Stimulated activated CD4-positive, alpha-beta T cell treated with anti-CD3 and anti-CD28 coated beads, Interleukin-2, amount 100 ng/mL, for 4 hours (primary cell): ENCODE results near the gene CPNE4.

ENCODE experiments used
- DNase-seq: peaks from one replicate; pipeline ENCODE4 v3.0.0-alpha.2; 2020; ENCODE audit warnings: low read depth

CPNE4 gene

DNA sequence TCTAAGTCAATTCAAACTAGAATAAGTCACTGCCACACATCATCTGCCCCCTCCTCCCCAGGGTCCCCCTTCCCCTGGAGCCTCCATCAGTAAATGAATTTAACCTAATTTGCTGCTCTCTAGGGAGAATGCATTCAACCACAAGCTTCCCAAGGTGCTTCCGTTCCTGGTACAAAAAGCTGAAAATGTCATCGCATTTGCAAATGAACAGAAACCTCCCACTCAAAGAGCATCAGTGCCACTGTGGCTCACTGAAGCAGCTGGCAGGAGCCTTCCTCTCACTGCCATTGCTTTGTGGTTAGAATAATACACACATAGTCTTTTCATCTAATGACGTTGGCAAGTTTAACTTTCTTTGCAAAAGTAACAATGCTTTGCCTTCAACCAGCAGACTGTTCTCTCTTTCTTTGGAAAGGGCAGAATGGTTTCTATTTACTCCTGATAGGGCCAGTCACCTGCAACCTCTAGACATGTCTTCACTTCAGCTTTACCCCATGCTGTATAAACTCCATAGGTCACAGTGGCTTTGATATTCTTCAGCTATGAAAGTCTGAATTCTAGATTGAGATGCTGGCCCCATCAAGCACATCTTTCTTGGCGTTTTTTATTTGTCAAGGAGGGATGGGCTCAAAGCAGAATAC is 238.1 kb downstream of the CPNE4 start:
- no peak for DNase-seq

DNA sequence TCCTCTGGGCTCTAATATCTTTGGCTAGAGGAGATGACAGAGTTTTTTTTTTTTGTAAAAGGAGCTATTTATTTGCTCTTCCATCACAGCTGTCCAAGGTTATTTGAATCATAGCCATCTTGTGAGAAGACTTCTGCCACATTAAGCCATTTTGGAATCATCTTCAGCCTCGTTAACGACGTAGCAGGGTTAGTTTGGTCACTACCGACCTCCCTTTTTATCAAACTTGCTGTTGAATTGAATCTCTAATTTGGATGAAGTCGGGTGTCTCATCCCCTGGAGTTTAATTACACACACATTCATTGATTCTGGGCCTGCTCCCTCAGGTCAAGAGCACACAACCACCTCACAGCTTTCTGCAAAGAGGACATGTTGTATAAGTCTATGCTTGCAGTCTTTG is 238.7 kb downstream of the CPNE4 start:
- DNase-seq: no peak

DNA sequence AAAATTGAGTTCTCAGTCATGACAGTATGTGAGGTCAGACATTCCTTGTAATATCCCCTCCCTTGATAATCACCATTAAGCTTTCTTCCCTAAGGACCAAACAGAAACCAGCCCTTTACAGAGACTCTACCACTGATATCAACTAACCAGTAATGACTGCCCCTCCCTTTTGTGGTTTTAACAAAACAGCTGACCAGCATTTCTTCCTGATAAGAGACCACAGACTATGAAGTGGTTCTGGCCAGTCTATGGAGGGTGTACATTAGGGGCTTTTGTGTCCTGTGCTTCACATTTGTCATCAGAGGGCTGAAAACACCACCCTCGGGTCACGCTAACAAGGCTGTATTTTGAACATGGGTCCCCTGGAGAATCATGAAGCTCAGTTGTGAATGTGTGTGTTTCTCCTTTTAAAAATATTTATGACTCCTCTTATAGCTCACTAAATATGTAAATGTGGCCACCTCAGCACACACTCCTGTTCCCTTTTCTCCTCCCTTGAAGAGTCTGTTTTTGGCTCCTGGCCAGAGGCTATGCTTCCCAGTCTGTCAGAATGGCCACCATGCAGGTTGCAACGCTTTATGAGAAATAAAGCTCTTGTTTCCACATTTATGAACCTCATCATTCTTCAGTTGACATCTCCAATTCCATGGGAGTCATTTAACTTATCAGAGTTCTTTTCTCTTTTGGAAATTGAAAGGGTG is 239.3 kb downstream of the CPNE4 start:
- DNase-seq: no peak

DNA sequence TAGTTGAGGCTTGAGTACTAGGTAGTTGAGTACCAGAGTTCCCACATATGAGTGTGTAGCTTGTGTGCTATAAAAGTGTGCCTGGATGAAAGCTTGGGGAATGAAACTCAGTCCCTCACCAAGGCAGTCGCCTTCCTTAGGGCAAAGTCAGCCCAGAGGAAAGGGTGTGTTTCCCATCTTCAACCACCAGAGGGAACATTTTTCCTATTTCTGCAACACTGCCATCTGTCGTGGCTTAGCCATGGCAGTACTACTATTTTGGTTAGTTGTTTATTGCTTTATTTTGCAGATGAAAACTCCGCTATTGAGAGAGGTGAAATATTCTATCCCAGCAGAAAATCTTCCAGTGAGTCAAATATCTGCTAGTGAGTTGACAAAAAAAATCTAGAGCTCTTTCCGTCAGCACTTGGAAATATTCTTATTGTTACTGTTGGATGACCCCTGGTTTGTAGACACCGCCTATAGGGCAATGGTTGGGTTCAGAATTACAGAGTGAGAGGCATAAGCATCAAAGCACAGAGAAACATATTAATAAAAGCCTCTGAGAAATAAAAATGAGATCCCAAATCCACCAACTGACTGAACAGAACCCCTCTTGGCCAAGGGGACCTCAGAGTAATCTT is 239.9 kb downstream of the CPNE4 start:
- no peak for DNase-seq

DNA sequence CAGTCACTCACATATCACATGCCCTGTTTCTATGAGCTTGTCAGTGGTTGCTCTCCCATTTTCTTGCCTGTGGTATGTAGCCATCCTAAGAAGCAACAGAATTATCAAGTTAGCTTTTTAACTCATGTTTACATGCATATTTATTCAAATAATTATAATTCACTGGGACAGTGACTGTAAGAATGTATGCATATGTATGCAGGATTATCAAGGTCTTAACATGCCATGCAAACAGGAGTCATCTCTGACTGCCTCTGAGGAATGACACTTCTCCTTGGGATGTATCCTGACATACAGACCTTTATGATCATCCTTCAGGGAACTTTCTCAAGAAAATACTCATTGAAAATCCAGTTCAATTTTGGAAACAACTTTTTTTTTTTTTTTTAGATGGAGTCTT is 240.9 kb downstream of the CPNE4 start:
- DNase-seq: no peak

DNA sequence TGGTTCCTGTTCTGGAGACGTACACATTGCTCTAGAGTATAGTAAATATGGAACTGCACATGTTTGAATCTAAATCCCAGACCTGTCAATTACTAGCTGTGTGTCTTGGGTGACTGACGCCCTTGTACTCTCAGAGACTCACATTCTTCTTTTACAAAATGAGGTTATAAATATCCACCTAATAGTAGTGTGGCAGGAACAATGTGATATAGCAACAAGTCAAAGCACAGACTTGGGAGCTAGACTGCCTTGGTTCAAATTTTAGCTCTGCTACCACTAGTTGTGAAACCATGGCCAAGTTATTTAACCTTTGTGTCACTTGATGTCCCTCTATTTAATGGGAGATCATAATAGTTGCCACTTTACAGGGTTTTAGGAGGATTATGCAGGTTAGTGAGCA is 245.6 kb downstream of the CPNE4 start:
- no peak for DNase-seq

DNA sequence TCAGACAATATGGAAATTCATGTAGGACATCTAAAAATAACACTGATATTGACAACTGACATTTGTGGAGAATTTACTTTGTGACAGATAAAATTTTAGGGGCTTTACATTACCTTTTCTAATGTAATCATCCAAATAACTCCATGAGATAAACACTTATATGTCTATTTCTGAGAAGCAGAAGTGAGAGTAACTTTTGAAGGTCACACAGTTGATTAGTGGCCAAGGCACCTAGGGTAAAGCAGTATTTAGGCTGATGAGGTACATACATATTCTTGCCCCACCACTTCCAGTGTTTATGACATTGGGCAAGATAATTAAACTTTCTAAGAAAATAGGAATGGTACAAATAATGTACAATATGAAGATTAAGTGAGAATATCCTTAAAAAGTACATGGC is 248.4 kb downstream of the CPNE4 start:
- DNase-seq: no peak

DNA sequence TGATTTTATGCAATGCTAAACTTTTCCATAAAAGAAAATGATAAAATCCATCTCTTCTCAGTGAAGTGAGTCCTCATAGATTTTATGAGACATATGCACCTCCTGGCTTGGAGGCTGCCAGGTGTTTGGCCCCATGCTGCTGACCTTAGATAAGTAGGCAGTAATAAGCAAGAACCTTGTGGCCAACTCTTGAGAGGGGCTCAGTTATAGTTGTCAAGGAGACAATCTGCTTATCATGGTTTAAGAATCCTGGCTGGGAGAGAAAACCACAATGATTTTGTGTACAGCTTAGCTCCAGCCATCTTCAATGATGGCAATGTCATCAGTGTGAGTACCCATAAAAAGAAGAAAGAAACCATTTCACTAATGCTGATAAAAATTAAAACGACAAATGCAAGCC is 252.1 kb downstream of the CPNE4 start:
- no peak for DNase-seq

DNA sequence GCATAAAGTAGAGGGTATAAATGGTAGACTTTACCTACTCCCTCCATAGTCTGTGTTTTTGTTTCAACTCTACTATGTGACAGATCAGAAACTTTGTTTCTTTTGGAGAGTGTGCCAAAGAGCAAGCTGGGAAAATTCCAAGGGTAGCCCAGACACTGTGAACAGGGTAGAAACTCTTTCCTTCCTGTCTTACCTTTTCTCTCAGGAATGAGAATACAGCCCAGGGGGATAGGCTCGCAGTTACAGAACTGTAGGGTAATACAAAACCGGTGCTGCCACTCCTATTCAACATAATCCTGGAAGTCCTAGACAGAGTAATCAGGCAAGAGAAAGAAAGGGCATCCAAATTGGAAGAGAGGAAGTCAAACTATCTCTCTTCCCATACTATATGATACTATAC is 256.3 kb downstream of the CPNE4 start:
- DNase-seq: no peak

DNA sequence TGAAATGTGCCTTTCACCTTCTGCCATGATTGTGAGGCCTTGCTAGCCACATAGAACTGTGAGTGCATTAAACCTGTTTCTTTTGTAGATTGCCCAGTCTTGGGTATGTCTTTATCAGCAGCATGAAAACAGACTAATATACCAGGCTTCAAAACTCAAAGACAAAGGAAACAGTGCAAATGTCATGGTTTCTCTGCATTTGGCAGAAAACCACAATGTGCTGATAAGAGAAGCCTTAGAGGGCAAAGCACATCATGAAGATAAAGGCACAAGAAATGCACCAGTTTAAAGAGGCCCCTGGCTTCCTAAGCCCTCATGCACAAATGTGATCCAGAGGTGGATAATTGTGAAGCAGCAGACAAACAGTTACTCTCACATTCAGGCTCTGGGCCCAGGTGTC is 259.2 kb downstream of the CPNE4 start:
- DNase-seq: no peak

DNA sequence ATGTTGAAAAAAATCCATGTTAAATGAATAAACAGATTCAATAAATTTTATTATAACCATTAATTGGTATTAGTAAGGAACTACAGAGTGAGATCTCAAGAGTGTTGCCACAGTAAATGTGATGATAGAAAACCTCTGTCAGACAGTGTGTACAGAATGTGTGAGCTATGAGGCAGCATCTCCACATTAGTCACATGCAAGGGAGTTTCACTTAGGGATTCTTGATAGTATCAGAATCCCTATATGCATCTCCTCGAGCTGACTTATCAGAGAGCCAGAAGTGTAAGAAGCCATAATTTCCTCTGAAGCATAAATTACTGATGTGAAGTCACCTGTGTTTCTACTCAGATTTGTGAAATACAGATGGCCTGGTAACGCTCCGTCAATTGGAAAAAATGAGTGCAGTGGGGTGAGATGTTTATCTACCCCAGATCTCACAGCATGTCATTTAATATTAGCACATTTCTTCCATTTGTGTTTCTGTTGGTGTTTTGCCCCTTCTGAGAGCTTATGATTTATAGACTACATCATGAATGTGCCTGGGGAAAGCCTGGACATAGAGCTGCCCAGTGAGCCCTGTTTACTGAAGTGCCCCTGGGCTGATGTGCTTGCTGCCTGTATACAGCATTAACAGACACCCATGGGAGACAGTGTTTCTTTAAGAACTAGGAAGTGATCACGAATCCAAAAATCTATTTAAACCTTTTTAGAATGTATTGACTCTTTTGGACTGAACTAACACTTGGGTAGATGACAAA is 262.4 kb downstream of the CPNE4 start:
- DNase-seq: no peak

DNA sequence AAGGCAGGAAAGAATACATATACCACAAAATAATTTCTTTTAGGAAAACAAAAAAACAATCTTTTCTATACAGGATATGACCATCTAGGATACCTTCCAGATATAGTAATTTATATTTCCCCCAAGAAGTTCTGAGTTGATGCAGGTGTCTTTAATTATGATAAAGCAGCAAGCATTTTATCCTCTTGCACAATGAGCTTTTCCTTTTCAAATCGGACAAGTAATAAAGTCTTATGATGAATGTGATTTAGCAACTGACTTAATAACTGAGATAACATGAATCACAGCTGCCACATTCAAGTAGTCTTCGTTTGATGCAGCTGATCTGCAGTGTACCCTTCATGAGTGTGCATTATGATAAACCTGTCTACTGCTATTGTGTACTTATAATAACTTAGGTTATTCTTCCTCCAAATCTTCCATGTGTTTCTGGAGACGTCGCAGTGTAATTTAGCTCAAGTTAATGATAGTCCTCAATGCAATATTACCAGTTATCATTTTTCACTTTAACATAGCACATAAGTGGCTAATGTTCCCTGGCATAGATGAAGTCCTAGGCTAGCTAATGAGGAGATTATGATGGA is 271.7 kb downstream of the CPNE4 start:
- no peak for DNase-seq

DNA sequence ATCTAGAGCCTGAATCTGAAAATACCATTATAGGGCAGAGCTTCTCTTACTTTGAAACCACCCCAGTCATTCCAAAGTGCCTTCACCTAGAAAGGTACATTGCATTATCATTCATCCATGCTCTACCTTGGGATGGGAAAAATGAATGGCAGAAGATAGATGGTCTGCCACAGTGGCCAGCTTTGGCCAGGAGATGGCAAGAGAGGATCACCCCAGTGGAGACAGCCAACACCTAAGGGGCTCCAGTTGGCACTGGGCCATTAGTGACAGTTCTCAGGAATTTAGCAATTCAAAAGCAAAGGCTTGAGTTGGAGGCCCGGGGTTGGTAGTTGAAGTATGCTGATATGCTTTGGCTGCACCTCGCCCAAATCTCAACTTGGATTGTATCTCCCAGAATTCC is 278.4 kb downstream of the CPNE4 start:
- no peak for DNase-seq

DNA sequence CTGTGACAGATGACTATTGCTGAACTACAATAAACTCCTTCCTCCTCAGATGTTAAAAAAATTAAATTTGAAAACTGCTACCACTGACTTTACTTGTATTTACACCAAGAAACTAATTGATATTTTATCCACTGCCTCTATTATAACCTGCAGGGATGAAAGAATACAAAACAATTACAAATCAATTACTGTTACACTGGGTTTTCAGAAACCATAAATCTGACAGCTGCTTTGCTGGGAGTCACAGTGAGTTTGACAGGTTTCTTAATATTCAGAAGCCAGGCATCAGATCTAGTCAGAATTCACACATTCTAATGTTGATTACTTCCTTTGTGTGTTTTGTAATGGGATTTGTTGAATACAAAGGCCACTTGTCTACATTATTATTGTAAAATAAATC is 279.4 kb downstream of the CPNE4 start:
- DNase-seq: no peak

DNA sequence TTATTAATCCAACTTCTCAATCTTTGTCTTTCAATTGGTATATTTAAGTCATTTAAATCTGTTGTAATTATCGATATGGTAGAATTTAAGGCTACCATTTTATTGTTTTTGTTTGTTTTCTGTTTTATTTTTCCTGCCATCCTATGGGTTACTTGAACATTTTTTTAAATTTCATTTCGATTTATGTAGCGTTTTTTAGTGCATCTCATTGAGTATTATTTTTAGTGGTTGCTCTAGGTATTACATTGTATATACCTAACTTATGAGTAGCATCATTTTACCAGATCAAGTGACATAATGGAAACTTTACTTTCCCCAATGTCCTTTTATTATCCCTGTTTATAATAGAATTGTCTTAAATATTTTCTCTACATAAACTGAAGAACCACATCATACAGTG is 284.6 kb downstream of the CPNE4 start:
- no peak for DNase-seq

DNA sequence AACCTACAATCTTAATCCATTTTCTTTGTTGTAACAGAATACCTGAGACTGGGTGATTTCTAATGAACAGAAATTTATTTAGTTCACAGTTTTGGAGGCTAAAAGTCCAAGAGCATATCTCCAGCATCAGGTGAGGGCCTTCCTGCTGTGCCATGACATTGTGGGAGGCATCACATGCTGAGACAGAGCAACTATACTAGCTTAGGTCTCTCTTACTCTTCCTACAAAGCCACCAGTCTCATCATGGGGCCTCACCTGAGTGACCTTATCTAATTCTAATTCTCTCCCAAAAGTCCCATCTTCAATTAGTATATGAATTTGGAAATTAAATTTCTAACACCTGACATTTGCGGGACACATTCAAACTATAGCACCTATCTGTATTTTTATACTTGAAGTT is 285.0 kb downstream of the CPNE4 start:
- DNase-seq: no peak

DNA sequence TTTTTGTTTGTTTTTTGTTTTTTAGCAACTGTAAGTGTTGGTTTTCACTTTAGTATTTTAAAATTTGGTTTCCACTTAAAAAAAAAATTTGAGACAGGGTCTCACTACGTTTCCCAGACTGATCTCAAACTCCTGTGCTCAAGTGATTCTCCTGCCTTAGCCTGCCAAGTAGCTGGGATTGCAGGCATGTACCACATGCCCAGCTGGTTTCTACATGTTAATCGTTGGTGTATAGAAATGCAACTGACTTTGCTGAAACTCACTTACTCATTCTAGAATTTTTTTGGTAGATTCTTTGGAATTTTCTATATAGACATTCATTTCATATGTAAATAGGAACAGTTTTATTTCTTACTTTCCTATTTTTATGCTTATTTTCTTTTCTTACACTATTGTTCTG is 287.3 kb downstream of the CPNE4 start:
- no peak for DNase-seq

DNA sequence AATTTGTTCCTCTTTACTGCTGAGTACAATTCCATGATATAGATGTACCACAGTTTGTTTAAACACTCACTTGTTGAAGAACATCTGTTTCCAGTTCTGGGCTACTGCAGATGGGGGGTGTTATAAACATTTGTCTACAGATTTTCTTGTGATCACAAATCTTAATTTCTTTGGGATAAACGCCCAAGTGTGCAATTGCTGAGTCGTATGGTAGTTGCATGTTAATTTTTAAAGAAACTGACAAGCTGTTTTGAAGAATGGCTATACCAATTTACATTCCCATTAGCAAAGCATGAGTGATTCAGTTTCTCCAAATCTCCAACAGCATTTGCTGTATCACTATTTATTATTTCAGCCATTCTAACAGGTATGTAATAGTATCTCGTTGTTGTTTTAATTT is 290.0 kb downstream of the CPNE4 start:
- DNase-seq: no peak

DNA sequence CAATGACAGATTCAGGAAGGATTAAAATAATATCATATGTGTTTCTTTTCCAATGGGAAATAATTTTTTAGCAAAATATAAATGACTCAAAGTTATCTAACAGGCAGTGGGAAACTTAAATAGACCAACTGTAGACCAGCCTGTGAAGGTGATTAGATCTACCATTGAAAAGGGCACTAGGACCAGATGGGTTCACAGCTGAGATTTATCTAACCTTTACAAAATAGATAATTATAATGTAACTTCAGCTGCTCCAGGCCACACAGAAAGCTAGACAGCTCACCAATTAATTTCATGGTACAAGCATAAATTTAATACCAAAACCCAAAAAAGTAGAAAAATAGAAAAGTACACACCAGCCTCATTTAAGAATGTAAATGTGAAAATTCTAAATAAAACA is 291.7 kb downstream of the CPNE4 start:
- DNase-seq: no peak

DNA sequence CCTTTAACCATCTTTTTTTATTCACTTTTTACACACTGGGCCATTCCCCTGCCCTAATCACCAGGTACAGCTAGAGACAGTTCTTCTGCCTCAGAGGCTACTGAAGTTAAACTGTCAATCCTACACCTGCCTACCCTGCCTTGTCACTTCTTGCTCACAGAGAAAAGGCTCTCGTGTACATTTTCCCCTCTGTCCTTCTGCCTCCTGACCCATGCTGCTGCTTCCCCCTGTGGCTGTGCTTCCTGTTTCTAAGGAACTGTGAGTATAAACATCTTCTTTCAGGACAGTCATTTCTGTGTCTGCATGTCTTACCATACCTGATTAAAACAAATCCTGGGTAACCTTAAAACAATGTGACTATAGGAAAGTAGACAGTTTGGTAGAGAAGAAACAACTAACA is 295.6 kb downstream of the CPNE4 start:
- DNase-seq: no peak

DNA sequence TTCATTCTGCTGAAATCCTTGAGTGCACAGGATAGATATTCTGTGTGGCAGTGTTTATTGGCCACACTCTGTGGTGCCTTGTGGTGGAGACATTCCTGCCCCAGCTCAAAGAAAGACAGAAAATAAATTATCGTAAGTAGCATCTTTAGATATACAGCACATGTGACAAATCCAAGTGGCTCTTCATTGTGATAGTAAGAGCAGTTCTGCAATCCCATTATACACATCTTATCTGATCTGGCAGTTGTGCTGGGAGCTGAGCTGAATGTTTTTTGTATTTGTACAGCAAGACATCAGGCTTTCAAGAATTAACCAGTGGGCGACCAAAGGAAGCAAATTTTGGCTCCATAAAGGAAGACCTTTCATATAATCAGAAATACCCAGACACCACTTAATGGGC is 296.7 kb downstream of the CPNE4 start:
- no peak for DNase-seq

DNA sequence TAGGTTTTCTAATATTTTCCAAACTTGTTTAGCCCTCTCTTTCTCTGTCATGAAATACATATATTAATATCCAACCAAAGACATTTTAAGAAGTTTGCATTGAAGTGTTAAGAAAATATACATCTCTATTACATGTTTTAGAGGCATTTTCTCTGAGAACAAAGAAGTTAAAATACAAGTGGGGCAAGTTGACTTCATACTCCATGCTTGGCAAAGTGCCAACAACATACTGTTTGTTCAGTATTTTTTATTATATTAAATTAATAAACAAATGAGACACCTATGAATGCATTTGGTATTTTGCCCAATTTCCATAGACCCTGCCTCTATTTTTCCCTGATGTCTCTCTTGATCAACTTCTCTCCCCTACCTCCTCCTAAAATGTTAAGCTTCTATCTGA is 299.3 kb downstream of the CPNE4 start:
- no peak for DNase-seq

DNA sequence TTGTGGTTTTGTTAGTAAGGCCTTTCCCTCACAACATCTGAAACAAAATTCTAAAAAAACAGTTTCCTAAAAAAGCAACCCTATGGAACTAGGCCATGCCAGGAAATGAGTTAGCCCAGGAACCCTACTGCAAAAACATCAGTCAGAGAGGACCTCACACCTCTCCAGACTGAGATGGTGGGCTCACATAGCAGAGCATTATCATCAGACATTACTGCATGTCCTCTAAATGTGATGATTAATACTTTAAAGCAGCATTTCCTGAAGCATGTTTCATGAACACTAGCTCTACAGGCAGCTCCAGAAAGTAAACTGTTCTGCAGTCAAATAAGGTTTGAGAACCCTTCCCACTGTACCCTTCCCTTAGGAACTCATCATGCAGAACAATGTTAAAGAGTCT is 299.7 kb downstream of the CPNE4 start:
- DNase-seq: no peak
